Naive B cell (primary cell): Measurements from ENCODE around the gene DCP1A. TPM values are rescaled to one million over a fixed set of nuclear protein-coding genes. Genes with fewer than 3 reads are reported as not detected.

Experiments used
- ATAC-seq, 2 donors: fragments of 150-1000 bp; cut with Tn5 transposase; 2 replicates each; pipeline ENCODE4 v1.10.0; 2021; ENCODE audit warnings: low read depth in 2 of 2, mild to moderate bottlenecking in 2 of 2, moderate library complexity in 2 of 2
- DNase-seq: peaks from one replicate; pipeline ENCODE4 v3.0.0; 2022
- H3K27ac Mint-ChIP-seq, 6 donors: one replicate each; pipeline ENCODE4 v1.8.0; 2020 to 2022; ENCODE audit warnings: mild to moderate bottlenecking in 6 of 6, mixed read lengths in 6 of 6, moderate library complexity in 5 of 6, inconsistent platforms in 2 of 6
- H3K27me3 Mint-ChIP-seq, 3 donors: one replicate each; pipeline ENCODE4 v1.8.0; 2021 to 2022; ENCODE audit warnings: mixed read lengths in 3 of 3, mild to moderate bottlenecking in 1 of 3
- H3K36me3 Mint-ChIP-seq, 2 donors: one replicate each; pipeline ENCODE4 v1.8.0; 2020 to 2022; ENCODE audit warnings: mixed read lengths in 2 of 2, inconsistent platforms in 1 of 2, mild to moderate bottlenecking in 1 of 2
- H3K4me1 Mint-ChIP-seq, 3 donors: one replicate each; pipeline ENCODE4 v1.8.0; 2020 to 2022; ENCODE audit warnings: mixed read lengths in 3 of 3, inconsistent platforms in 1 of 3, mild to moderate bottlenecking in 1 of 3, moderate library complexity in 1 of 3
- H3K4me3 Mint-ChIP-seq, 8 donors: one replicate each; pipeline ENCODE4 v1.8.0; 2020 to 2022; ENCODE audit warnings: mild to moderate bottlenecking in 8 of 8, mixed read lengths in 8 of 8, moderate library complexity in 8 of 8, inconsistent platforms in 2 of 8
- H3K9me3 Mint-ChIP-seq, 7 donors: one replicate each; pipeline ENCODE4 v1.8.0; 2020 to 2022; ENCODE audit warnings: mixed read lengths in 7 of 7, mild to moderate bottlenecking in 5 of 7, inconsistent platforms in 2 of 7, moderate library complexity in 1 of 7
- polyA plus RNA-seq, 6 donors: library from polyadenylated mRNA; unstranded; fragments of 300-500 nt; fragmentation: Illumina TruSeq; gene quantifications; one replicate each; pipeline ENCODE4 v1.2.3, GENCODE V29; 2021; ENCODE audit warnings: low read depth in 6 of 6

Gene DCP1A
- polyA plus RNA-seq, 6 donors from 2014 or later = 55.7 to 95.6 (median 80.8) TPM

DNA sequence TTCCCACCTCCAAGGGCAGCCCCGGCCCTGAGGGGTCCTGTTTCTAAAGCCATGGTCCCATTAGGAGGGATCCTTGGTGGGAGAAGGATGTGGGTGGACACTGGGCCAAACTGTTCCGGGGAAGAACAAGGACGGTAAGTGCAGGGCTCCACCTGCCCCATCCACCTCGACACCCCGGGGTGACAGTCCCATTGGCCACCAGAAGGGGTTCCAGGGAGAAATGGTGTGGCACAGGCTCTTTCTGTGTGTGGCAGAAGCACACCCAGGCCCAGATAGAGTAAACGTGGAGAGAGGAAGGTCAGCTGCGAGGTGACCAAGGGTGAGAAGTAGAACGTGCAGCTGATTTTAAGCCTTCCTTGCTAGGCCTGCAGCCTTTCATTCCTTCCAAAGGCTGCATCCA is 103.6 kb downstream of the DCP1A start:
- no peaks in the 10 kb centered on the region for H3K27me3 Mint-ChIP-seq
- ATAC-seq = no peak
- no peaks in the 10 kb centered on the region for H3K9me3 Mint-ChIP-seq
- H3K4me3 Mint-ChIP-seq = no peak overlapping the region
- peaks cover 0 to 4% of the 10 kb centered on the region in 2 donors for H3K36me3 Mint-ChIP-seq
- DNase-seq = no peak
- H3K27ac Mint-ChIP-seq = peak overlapping the region in 1 of 6 donors; percentile 56
- peaks cover 16 to 25% (median 16%) of the 10 kb centered on the region in 3 donors for H3K4me1 Mint-ChIP-seq

DNA sequence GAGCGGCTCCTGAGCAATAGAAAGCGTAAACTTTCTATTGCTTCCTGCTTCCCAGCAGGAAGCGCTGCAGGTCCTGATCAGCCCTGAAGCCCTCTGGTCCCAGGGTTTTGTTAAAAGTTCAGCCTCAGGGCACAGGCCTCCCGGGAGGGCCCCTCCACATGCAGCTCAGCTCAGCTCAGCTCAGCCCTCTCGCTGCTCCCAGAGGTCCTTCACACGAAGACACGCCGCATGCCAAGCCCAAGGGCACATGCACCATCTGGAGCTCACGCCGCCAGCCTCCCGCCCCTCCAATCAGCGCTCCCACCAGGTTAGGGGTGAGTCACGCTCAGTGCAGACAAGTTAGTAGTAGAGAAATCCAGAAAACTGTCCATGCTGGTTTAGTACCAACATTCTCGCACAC is 104.2 kb downstream of the DCP1A start:
- no peaks in the 10 kb centered on the region for H3K27me3 Mint-ChIP-seq
- peaks cover 0 to 4% of the 10 kb centered on the region in 2 donors for H3K36me3 Mint-ChIP-seq
- no peak overlapping the region for H3K27ac Mint-ChIP-seq
- H3K4me3 Mint-ChIP-seq = no peak overlapping the region
- DNase-seq (no peak), ATAC-seq (no peak)
- peaks cover 10 to 20% (median 13%) of the 10 kb centered on the region in 3 donors for H3K4me1 Mint-ChIP-seq
- no peaks in the 10 kb centered on the region for H3K9me3 Mint-ChIP-seq

DNA sequence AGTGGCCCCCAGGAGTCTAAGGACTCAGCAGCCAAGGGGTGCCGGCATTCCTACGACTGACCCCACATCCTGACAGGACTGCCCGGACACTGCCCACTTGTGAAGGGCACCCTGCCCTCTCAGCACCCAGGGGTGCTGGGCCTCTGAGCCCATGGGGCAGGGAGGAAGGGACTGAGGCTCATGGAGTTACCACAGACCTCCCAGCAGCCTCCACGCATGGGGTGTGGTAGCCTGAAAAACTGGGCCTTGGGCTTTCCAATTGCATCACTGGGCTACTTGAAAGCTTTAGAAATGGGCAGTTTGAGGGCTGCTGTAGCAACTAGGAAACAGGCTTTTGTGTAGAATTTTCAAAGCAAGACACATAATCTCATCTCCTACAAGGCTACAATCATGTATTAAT is 104.7 kb downstream of the DCP1A start:
- DNase-seq (no peak), ATAC-seq (no peak)
- Mint-ChIP-seq H3K4me1 (peaks cover 4 to 17% (median 9%) of the 10 kb centered on the region in 3 donors), H3K27ac (peak overlapping the region in 1 of 6 donors; percentile 79), H3K9me3 (no peaks in the 10 kb centered on the region), H3K27me3 (no peaks in the 10 kb centered on the region), H3K4me3 (no peak overlapping the region), H3K36me3 (peaks cover 0 to 4% of the 10 kb centered on the region in 2 donors)

DNA sequence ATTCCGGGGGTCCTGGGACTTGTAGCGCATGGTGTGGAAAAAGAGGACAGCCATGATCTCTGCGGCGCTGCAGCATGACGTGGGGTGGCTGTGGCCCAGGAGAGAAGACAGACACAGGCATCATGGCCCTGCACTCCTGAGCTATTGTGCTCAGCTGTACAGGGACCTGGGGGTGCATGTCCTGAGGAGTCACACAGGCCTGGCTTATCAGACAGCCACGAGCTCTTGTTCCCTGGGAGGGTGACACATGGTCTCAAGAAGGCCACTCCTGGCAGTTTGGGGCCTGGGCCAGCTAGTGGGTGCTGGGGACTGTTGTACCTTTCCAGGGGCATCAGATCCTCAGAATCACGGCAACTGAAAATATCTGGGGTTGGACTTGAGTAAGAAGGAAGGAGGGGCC is 105.2 kb downstream of the DCP1A start:
- ATAC-seq (no peak), DNase-seq (no peak)
- peak overlapping the region in 1 of 6 donors; percentile 79 for H3K27ac Mint-ChIP-seq
- H3K27me3 Mint-ChIP-seq = no peaks in the 10 kb centered on the region
- H3K36me3 Mint-ChIP-seq = peaks cover 0 to 4% of the 10 kb centered on the region in 2 donors
- H3K4me3 Mint-ChIP-seq = no peak overlapping the region
- H3K9me3 Mint-ChIP-seq = no peaks in the 10 kb centered on the region
- H3K4me1 Mint-ChIP-seq = peaks cover 3 to 15% (median 7%) of the 10 kb centered on the region in 3 donors

DNA sequence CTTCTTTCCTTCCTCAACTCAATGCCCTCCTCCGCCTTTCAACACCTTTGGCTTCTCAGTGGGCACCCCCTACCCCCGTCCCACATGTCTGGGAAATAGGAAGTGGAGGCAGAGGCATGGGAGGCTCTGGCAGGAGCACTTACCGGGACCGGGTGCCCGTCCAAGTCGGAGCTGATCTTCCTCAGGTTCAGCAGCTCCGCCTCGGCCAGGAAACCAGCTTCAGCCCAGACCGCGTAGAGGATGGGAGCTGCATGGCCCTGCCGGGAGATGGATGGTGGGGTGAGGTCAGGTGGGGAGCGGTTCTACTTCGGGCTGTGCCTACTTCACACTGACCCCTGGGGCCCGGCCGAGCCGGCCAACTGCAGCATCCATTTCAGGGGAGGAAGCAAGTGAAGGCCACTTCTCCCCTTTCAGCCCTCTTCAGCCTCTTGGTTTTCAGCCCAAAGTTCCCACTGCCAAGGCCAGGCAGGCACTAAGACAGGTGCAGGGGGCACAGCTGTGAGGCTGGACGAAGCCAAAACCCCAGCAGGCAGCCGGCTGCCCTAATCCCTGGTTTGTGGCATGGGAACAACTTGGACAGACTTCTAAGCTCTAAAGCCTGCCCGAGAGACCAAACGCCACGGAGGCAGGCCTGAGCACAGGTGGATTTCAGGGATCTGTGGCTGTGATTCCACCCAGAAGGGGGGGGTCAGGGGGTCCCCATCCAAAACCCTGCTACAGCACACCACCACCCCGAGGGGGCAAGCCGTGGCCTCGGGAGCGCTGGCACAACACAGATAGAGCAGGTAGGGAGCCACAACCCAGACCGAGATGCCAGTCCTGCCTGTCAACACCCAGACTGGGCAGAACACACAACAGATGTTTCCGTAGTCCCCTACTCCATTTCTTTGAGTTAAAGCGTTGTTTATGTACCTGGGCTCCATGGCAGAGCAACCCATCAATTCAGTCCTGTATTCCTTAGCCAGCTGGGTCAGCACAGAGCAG is 106.1 kb downstream of the DCP1A start:
- peaks cover 0 to 4% of the 10 kb centered on the region in 2 donors for H3K36me3 Mint-ChIP-seq
- no peak for DNase-seq
- no peak overlapping the region for H3K27ac Mint-ChIP-seq

DNA sequence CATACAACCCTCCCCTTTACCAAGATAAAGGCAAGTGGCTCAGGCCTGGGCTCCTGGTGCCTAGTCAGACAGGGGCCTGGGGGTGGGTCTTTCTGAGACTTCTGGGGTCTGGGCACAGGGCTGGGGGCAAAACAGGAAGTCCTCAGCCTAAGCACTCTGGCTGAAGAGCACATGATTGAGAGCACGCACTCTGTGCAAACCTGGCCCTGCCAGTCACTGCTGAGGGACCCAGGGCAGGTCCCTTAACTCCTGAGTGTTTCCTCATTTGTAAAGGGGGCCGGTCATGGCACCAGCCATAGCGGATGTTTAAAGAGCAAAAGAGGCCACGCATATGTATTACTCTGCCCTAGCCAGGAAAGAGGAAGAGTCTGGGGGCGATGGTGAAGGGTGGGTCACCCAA is 107.5 kb downstream of the DCP1A start:
- H3K36me3 Mint-ChIP-seq = peaks cover 0 to 4% of the 10 kb centered on the region in 2 donors
- H3K9me3 Mint-ChIP-seq = no peaks in the 10 kb centered on the region
- H3K4me1 Mint-ChIP-seq = peaks cover 3 to 15% (median 4%) of the 10 kb centered on the region in 3 donors
- no peaks in the 10 kb centered on the region for H3K27me3 Mint-ChIP-seq
- peak overlapping the region in 1 of 8 donors; percentile 47 for H3K4me3 Mint-ChIP-seq
- DNase-seq = no peak
- ATAC-seq = no peak
- H3K27ac Mint-ChIP-seq = peak overlapping the region in 3 of 6 donors; percentile 51 to 89 (median 83)

More for the DNA sequence above, 106.1 kb downstream of the DCP1A start:
- Mint-ChIP-seq H3K4me3 (no peak overlapping the region), H3K4me1 (peaks cover 3 to 15% (median 7%) of the 10 kb centered on the region in 3 donors), H3K27me3 (no peaks in the 10 kb centered on the region), H3K9me3 (no peaks in the 10 kb centered on the region)
- ATAC-seq = no peak

DNA sequence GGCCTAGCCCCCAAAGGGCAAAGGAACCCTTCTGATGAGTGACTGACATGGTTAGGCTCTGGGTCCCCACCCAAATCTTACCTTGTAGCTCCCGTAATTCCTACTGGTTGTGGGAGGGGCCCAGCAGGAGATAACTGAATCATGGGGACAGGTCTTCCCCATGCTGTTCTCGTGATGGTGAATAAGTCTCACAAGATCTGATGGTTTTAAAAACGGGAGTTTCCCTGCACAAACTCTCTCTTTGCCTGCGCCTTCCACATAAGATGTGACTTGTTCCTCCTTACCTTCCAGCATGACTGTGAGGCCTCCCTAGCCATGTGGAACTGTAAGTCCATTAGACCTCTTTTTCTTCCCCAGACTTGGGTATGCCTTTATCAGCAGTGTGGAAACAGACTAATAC is 108.5 kb downstream of the DCP1A start:
- peak overlapping the region in 2 of 6 donors; percentile 18 to 90 for H3K27ac Mint-ChIP-seq
- H3K36me3 Mint-ChIP-seq = peaks cover 0 to 4% of the 10 kb centered on the region in 2 donors

DNA sequence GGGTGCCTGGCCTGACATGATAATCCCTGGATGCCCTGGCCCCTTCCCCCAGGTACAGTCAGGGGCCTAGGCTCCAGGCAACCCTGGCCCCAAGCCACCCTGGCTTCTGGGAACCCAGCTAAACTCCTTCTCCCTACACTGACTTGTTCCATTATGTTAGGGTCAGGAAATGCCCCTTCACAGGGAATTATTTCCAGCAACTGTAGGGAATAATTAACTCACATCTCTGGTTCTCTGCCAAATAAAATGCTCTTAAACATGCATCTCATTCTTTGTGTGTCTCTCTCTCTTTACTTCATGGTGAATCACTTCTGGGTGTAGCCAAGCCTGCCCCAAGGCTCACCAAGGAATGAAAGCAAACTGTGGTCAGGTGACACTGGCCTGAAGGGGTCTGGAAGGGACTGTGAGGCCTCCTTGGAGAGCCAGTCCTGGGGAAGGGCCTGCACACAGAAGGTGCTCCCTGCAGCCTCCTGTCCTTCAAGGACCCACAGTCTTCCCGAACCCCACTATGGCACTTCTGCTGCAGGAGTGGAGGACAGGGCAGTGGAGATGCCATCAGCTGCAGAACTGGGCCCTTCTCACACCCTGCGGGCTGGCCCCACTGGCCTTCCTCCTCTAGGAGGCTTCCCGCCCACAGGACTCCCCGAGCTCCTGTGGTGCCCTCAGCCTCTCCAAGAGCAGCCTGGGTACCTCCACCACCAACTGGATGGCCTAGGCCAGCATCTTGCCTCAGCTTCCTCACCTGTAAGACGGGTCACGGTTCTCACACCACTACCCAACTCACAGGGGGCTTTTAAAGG is 109.1 kb downstream of the DCP1A start:
- ATAC-seq (no peak), DNase-seq (no peak)
- H3K4me1 Mint-ChIP-seq = peaks cover 0 to 9% (median 6%) of the 10 kb centered on the region in 3 donors
- H3K27ac Mint-ChIP-seq = peak overlapping the region in 1 of 6 donors; percentile 18
- no peaks in the 10 kb centered on the region for H3K9me3 Mint-ChIP-seq
- H3K4me3 Mint-ChIP-seq = no peak overlapping the region
- H3K27me3 Mint-ChIP-seq = no peaks in the 10 kb centered on the region
- peaks cover 4 to 5% of the 10 kb centered on the region in 2 donors for H3K36me3 Mint-ChIP-seq

More for the DNA sequence above, 108.5 kb downstream of the DCP1A start:
- DNase-seq (no peak), ATAC-seq (no peak)
- H3K9me3 Mint-ChIP-seq = no peaks in the 10 kb centered on the region
- H3K4me1 Mint-ChIP-seq = peaks cover 3 to 12% (median 4%) of the 10 kb centered on the region in 3 donors
- H3K4me3 Mint-ChIP-seq = no peak overlapping the region
- H3K27me3 Mint-ChIP-seq = no peaks in the 10 kb centered on the region

DNA sequence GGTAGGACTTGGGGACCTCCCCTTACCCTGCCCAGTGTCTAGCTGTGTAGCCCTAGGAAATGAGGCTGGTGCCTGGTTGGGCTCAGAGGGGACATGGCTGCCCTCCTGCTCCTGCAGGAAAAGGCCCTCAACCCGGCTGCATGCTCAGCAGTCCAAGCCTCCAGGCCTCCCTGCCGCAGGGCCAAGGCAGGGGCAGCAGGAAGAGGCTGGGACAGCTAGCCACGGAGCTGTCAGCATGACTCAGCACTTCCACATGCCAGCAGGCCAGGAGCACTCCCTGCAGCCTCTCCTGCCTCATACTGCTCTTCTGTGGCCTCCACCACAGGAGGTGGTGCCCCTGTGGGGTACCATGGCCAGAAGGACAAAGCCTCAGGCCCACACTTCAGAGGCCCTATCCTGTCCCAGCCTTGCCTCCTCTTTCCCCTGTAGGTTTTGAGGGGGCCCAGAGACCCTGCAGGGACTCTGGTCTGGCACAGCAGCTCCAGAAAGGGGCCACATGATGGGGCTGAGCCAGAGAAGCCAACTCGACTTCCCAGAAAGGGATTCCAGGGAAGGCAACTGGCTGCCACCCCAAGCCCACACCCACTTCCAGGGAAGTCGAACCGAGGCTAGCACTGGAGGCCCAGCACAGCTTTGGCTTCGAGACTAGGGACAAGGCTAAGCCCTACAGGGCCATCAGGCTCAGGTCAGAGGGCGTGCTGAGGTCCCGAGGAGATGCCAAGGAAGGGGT is 111.1 kb downstream of the DCP1A start:
- no peak overlapping the region for H3K27ac Mint-ChIP-seq
- no peak for ATAC-seq

DNA sequence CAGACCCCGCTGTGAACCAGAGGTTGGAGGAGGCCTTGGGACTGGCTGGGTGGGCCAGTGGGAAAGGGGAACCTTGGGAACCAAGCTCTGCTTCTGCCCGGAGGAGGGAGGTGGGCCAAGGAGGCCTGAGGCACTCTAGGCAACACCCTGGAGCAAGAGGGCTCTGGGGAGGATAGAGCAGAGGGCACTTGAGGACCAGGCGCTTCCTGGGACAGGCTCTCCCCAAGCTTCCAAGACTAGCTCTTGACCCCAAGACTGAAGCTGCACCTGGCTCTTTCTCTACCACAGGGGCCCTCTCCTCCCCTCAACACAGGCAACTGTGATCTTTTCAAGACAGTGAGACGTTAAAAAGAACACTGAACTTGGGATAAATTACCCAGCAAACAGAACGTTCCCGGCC is 111.8 kb downstream of the DCP1A start:
- H3K4me3 Mint-ChIP-seq = no peak overlapping the region
- no peak overlapping the region for H3K27ac Mint-ChIP-seq
- H3K4me1 Mint-ChIP-seq = peaks cover 0 to 4% (median 0%) of the 10 kb centered on the region in 3 donors
- ATAC-seq = no peak
- H3K27me3 Mint-ChIP-seq = no peaks in the 10 kb centered on the region
- no peak for DNase-seq
- no peaks in the 10 kb centered on the region for H3K9me3 Mint-ChIP-seq
- H3K36me3 Mint-ChIP-seq = peaks cover 4 to 8% of the 10 kb centered on the region in 2 donors

More for the DNA sequence above, 111.1 kb downstream of the DCP1A start:
- no peak for DNase-seq
- no peaks in the 10 kb centered on the region for H3K9me3 Mint-ChIP-seq
- H3K36me3 Mint-ChIP-seq = peaks cover 4 to 8% of the 10 kb centered on the region in 2 donors
- peaks cover 0 to 4% (median 0%) of the 10 kb centered on the region in 3 donors for H3K4me1 Mint-ChIP-seq
- no peaks in the 10 kb centered on the region for H3K27me3 Mint-ChIP-seq
- H3K4me3 Mint-ChIP-seq = no peak overlapping the region

DNA sequence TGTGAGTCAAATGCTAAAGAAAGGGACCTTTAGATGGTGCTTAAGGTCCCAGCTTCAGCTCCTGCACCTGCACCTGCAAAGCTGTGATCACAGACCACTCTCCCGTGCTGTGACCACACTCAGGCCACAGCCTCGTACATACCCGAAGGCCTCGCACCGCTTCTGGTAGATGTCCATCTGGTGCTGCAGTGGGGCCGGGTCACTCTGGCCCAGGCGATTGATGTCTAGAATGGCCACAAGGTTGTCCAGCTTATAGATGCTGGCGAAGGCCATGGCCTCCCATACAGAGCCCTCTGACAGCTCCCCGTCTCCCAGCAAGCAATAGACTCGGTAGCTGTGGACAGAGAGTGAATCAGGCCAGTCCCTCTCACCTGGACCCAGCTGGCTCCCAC is 112.5 kb downstream of the DCP1A start:
- H3K9me3 Mint-ChIP-seq = no peaks in the 10 kb centered on the region
- peaks cover 0 to 4% (median 0%) of the 10 kb centered on the region in 3 donors for H3K4me1 Mint-ChIP-seq
- peaks cover 2 to 8% of the 10 kb centered on the region in 2 donors for H3K36me3 Mint-ChIP-seq
- DNase-seq (no peak), ATAC-seq (no peak)
- no peak overlapping the region for H3K27ac Mint-ChIP-seq
- H3K4me3 Mint-ChIP-seq = no peak overlapping the region
- no peaks in the 10 kb centered on the region for H3K27me3 Mint-ChIP-seq

DNA sequence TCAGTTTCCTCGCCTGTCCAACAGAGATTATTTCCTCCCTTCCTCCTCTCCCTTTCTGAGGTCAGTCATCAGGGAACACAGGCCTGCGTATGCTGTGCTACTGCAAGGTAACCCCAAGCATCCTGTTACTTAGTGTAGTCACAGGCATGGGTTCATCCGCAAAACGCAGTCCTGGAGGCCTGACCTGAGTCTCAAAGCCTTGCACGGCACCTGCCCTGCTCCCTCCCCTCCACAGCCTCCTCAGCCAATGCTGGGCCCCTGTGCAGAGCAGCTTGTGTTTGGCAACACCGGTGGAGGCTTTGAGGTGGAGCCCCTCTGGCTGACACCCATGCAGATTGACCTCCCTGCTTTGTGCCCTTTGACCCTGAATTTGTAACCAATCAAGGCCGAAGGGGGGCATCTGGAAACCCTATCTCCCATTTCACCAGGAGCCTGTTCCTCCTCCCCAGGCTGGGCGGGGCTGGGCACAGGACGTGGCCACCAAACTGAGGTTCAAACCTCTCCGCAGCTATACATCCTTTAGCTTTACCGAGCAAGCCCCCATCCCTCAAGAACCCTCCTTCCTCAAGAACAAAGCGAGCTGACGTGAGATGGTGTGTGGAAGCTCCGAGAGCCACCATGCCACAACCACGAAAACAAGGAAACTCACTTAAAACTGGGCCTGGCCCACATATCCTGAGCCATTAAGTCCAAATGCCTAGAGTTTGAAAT is 113.1 kb downstream of the DCP1A start:
- Mint-ChIP-seq H3K9me3 (no peaks in the 10 kb centered on the region), H3K36me3 (peaks cover 0 to 8% of the 10 kb centered on the region in 2 donors), H3K27ac (peak overlapping the region in 1 of 6 donors; percentile 58), H3K4me3 (no peak overlapping the region), H3K4me1 (peaks cover 0 to 4% (median 0%) of the 10 kb centered on the region in 3 donors), H3K27me3 (no peaks in the 10 kb centered on the region)
- no peak for DNase-seq
- no peak for ATAC-seq
